ENCODE measurements around the gene SCP2. TPM values are rescaled to one million over a fixed set of nuclear protein-coding genes. Genes with fewer than 3 reads are reported as not detected.

The SCP2 gene
- total RNA-seq, 1 donor from 2014 or later: 130 TPM

GRCh38 chr1:53048960-53049573, 122.0 kb downstream of the SCP2 start:
- Histone ChIP-seq H3K27me3 (ENCODE audit: low read depth) (no peaks in the 10 kb centered on the region), H3K4me1 (peaks cover 49% of the 10 kb centered on the region), H3K9me3 (replicated peaks) (no peaks in the 10 kb centered on the region), H3K4me3 (no peak overlapping the region), H3K27ac (replicated peaks) (peak overlapping the region; percentile 68), H3K36me3 (peaks cover 38% of the 10 kb centered on the region)
- TF ChIP-seq, protein P1, sequence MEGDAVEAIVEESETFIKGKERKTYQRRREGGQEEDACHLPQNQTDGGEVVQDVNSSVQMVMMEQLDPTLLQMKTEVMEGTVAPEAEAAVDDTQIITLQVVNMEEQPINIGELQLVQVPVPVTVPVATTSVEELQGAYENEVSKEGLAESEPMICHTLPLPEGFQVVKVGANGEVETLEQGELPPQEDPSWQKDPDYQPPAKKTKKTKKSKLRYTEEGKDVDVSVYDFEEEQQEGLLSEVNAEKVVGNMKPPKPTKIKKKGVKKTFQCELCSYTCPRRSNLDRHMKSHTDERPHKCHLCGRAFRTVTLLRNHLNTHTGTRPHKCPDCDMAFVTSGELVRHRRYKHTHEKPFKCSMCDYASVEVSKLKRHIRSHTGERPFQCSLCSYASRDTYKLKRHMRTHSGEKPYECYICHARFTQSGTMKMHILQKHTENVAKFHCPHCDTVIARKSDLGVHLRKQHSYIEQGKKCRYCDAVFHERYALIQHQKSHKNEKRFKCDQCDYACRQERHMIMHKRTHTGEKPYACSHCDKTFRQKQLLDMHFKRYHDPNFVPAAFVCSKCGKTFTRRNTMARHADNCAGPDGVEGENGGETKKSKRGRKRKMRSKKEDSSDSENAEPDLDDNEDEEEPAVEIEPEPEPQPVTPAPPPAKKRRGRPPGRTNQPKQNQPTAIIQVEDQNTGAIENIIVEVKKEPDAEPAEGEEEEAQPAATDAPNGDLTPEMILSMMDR (IDR thresholded peaks at IDR 0.05; ENCODE audit: borderline replicate concordance): no peak
- no peak for DNase-seq
- intact Hi-C loops (cut with micrococcal nuclease): no loop called here

DNA sequence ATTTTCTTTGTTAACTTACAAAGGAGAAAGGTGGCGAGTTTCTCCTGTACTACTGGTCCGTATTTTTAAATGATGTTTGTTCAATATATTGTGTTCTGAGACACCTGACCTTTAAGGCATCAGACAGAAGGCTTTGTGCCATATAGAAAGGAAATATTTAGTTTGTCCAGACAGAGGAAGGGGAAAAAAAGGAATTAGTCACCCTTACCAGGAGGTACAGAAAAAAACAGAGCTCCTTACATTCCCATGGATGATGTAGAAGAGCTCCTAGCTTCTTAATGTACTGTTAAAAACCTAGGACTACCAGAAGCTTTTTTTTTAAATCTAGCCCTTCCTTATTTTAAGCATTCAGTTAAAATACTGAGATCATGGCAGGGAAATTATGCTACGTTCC, 122.5 kb downstream of the SCP2 start:
- H3K4me3 ChIP-seq: no peak overlapping the region
- peaks cover 49% of the 10 kb centered on the region for H3K4me1 ChIP-seq
- intact Hi-C loops (cut with micrococcal nuclease): no loop called here
- peaks cover 38% of the 10 kb centered on the region for H3K36me3 ChIP-seq
- H3K27me3 ChIP-seq (ENCODE audit: low read depth): no peaks in the 10 kb centered on the region
- H3K27ac ChIP-seq (replicated peaks): peak overlapping the region; percentile 68
- TF ChIP-seq, protein P1 (IDR thresholded peaks at IDR 0.05; ENCODE audit: borderline replicate concordance): no peak
- H3K9me3 ChIP-seq (replicated peaks): no peaks in the 10 kb centered on the region
- DNase-seq: no peak

DNA sequence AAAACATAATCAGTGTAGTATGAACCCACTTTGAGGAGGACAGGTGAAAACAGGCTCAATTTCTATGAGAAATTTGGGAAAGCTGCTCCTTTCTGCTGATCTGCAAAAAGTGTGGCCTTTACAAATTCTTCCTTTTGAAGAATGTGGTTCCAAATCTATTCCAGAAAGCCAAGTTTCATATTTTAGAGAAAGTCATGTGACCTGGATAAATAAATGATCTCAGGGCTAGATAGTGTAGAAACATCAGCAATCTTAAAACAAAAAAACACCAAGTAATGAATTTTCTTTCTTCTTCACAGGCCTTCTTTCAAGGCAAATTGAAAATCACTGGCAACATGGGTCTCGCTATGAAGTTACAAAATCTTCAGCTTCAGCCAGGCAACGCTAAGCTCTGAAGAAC, 123.2 kb downstream of the SCP2 start:
- peaks cover 38% of the 10 kb centered on the region for H3K36me3 ChIP-seq
- no peak for DNase-seq
- H3K4me1 ChIP-seq: peaks cover 49% of the 10 kb centered on the region
- TF ChIP-seq, protein P1 (IDR thresholded peaks at IDR 0.05; ENCODE audit: borderline replicate concordance): no peak
- intact Hi-C loops (cut with micrococcal nuclease): no loop called here
- no peaks in the 10 kb centered on the region for H3K9me3 ChIP-seq (replicated peaks)
- H3K4me3 ChIP-seq: no peak overlapping the region
- peak overlapping the region; percentile 68 for H3K27ac ChIP-seq (replicated peaks)
- H3K27me3 ChIP-seq (ENCODE audit: low read depth): no peaks in the 10 kb centered on the region

GRCh38 chr1:53051676-53052075, 124.6 kb downstream of the SCP2 start:
- no peak overlapping the region for H3K27ac ChIP-seq (replicated peaks)
- H3K36me3 ChIP-seq: peaks cover 38% of the 10 kb centered on the region
- intact Hi-C loops (cut with micrococcal nuclease): no loop called here

DNA sequence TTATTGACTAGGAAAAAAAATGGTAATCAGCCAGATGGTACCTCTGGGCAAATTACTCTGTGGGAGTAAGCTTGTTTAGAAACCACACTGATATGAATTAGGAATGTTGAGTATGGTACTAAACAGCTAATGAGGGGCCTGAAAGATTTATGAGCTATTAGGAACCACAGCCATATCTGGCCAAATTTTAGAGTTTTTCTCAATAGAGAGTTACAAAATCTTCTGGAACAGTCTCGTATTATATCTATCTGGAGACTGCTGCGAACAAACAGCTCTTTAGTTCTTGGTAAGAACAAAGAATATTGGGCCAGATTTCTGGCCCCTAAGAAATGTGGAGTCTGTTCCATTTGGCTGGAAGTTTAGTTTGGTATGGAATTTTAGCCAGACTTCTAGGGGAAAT, 130.1 kb downstream of the SCP2 start:
- intact Hi-C loops (cut with micrococcal nuclease): no loop called here
- H3K4me1 ChIP-seq: peaks cover 37% of the 10 kb centered on the region
- no peak for DNase-seq
- TF ChIP-seq, protein P1 (IDR thresholded peaks at IDR 0.05; ENCODE audit: borderline replicate concordance): no peak
- peaks cover 15% of the 10 kb centered on the region for H3K27me3 ChIP-seq (ENCODE audit: low read depth)
- peaks cover 16% of the 10 kb centered on the region for H3K36me3 ChIP-seq
- no peaks in the 10 kb centered on the region for H3K9me3 ChIP-seq (replicated peaks)
- H3K4me3 ChIP-seq: no peak overlapping the region
- H3K27ac ChIP-seq (replicated peaks): peak overlapping the region; percentile 60

More at GRCh38 chr1:53051676-53052075, 124.6 kb downstream of the SCP2 start:
- TF ChIP-seq, protein P1 (IDR thresholded peaks at IDR 0.05; ENCODE audit: borderline replicate concordance): no peak
- DNase-seq: no peak
- Histone ChIP-seq H3K4me1 (peaks cover 44% of the 10 kb centered on the region), H3K4me3 (no peak overlapping the region), H3K9me3 (replicated peaks) (no peaks in the 10 kb centered on the region), H3K27me3 (ENCODE audit: low read depth) (no peaks in the 10 kb centered on the region)
